ENCODE measurements around the gene PCBP4.

- no peak for TF ChIP-seq CTCF (IDR thresholded peaks at IDR 0.05)
- TF ChIP-seq POLR2AphosphoS5 (IDR thresholded peaks at IDR 0.05): no peak
Measured at GRCh38 chr3:51955175-51955892, 11.9 kb downstream of the PCBP4 start, which contains the start of gene GPR62.

All from transverse colon (tissue), 4 donors.